Superior temporal gyrus (tissue), 1 donor: ENCODE measurements around the gene FOXC2.
"Not testable (repeated sequence)": the region's sequence is repeated elsewhere in the genome, so short reads cannot be mapped to it uniquely, and the experiment has no call there.

Source experiments
- DNase-seq: peaks from one replicate; pipeline ENCODE4 v3.0.0-alpha.2; 2016; ENCODE audit errors: extremely low spot score

FOXC2 gene

GRCh38 chr16:86587955-86588354, 21.3 kb downstream of the FOXC2 start:
- not testable (repeated sequence) for DNase-seq

- DNase-seq = no peak
These were observed 24.0 kb downstream of the FOXC2 start for GRCh38 chr16:86590501-86591144.

GRCh38 chr16:86591270-86591669, 24.6 kb downstream of the FOXC2 start:
- no peak for DNase-seq

GRCh38 chr16:86593913-86594620, 27.4 kb downstream of the FOXC2 start:
- no peak for DNase-seq

- DNase-seq = no peak
These were observed 28.1 kb downstream of the FOXC2 start for GRCh38 chr16:86594721-86595120.

GRCh38 chr16:86595983-86596605, 29.5 kb downstream of the FOXC2 start:
- DNase-seq = no peak

GRCh38 chr16:86597126-86597879, 30.7 kb downstream of the FOXC2 start:
- no peak for DNase-seq

- no peak for DNase-seq
These were observed 31.4 kb downstream of the FOXC2 start for GRCh38 chr16:86597880-86598606.

GRCh38 chr16:86598607-86599565, 32.3 kb downstream of the FOXC2 start:
- DNase-seq = no peak

GRCh38 chr16:86601356-86601755, 34.7 kb downstream of the FOXC2 start:
- DNase-seq = no peak

GRCh38 chr16:86602521-86602920, 35.9 kb downstream of the FOXC2 start:
- DNase-seq = no peak

- DNase-seq = no peak
These were observed 38.0 kb downstream of the FOXC2 start for GRCh38 chr16:86604436-86605193.

GRCh38 chr16:86605950-86606349, 39.3 kb downstream of the FOXC2 start:
- no peak for DNase-seq

- no peak for DNase-seq
These were observed 41.7 kb downstream of the FOXC2 start for GRCh38 chr16:86608301-86608747.

- DNase-seq = no peak
These were observed 42.5 kb downstream of the FOXC2 start for GRCh38 chr16:86609115-86609514.

- DNase-seq = no peak
These were observed 43.0 kb downstream of the FOXC2 start for GRCh38 chr16:86609661-86610060.

- DNase-seq = no peak
These were observed 44.3 kb downstream of the FOXC2 start for GRCh38 chr16:86610779-86611524.

GRCh38 chr16:86611525-86611855, 44.9 kb downstream of the FOXC2 start:
- no peak for DNase-seq

GRCh38 chr16:86611941-86612340, 45.3 kb downstream of the FOXC2 start:
- no peak for DNase-seq
